HG02610 (cell line): ENCODE data around the gene SDK1.
A peak's percentile ranks its signal among the peaks of the same experiment; 100 is the strongest.
"Not testable (repeated sequence)": the region's sequence is repeated elsewhere in the genome, so short reads cannot be mapped to it uniquely, and the experiment has no call there.

Source experiments
- ATAC-seq: cut with Tn5 transposase; IDR thresholded peaks from one replicate; pipeline ENCODE4 v1.9.1; 2021; ENCODE audit warnings: mild to moderate bottlenecking, moderate library complexity; ENCODE audit not compliant: unreplicated experiment

SDK1 gene

DNA sequence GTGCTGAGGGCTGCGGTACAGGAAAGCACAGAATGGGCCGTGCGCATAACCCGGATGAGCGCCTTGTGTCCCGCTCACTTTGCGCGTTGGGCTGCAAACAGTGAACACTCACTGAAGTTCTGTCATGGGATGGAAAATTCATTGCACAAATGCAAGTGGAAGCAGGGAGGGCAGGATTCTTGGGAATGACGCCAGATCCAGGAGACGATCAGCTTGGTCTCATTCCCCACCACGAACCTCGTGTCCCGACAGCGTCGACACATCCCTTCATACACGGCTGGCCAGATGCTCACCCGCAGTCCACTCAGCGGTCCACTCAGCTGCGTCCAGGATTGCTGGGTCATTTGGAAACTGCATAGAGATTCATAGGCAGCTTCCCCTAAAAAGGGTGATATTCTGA, 607.1 kb downstream of the SDK1 start:
- no peak for ATAC-seq

DNA sequence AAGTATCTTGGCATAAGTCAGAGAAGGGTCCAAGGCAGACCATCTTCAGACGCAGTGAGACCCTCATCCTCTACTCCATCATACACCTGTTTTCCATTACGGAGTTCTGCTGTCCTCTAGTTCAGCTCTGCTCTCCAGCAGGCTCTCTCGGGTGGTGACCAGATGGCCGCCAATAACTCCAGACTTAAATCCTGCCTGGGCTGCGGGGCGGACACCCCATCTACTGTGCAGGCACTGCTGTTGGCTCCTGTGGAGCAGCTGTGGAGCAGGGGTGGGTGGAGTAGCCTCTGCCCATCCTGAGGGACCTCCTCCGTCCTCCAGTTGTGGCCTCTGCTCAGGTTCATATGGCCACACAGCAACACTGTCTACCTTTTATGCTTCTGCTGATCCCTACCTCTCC, 608.1 kb downstream of the SDK1 start:
- no peak for ATAC-seq

DNA sequence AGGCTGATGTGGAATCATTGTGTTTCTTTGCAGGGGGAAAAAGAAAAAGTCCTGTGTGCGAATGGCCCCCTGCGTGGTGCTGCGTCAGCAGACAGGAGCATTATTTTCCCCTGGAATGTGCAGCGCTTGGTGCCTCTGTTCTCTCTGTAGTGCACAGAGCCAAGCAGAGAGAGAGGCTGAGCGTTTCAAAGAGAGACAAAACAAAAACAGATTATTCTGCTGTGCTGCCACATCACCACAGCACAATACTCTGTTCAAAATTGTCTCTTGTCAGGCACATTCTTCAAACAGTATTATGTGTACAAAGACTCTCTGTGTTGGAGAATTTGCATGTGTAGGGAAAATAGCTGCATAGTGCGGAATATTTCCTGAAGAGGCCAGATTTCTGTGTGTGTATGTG, 609.0 kb downstream of the SDK1 start:
- ATAC-seq = no peak

DNA sequence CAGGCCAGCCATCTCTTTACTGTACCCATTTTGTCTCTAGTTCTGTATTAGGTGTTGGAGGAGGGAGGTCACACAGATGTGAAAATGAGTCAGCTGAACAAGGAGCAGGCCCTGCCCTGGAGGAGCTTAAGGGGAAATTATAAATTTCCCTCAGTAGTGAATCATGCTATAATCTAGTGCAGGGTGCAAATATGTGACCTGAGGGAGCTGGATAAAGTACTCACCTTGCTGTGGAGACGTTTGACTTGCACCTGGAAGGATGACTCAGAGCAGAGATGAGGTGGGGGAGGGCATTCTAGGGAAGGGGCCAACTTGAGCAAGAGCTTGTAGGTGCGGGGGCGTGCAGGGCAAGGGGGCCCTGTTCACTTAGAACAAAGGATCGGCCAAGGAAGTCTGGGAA, 610.6 kb downstream of the SDK1 start:
- no peak for ATAC-seq

DNA sequence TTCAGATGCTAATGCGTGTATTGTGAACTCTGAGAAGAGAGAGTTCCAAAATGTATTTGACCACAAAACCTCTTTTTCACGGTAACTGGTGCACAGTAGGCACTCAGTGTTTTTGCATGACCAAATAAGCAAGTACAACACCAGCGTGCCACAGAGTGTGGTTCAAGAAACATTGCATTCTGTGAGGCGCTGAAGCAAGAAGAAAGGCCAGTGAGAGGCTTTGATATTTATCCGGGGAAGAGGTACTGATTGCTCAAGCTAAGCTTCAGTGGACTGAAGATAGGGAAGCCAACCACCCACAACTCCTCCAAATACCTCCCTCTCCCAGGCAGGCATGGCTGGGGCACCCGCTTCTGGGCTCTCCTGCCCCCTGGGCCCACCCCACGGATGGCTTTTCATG, 611.2 kb downstream of the SDK1 start:
- no peak for ATAC-seq

DNA sequence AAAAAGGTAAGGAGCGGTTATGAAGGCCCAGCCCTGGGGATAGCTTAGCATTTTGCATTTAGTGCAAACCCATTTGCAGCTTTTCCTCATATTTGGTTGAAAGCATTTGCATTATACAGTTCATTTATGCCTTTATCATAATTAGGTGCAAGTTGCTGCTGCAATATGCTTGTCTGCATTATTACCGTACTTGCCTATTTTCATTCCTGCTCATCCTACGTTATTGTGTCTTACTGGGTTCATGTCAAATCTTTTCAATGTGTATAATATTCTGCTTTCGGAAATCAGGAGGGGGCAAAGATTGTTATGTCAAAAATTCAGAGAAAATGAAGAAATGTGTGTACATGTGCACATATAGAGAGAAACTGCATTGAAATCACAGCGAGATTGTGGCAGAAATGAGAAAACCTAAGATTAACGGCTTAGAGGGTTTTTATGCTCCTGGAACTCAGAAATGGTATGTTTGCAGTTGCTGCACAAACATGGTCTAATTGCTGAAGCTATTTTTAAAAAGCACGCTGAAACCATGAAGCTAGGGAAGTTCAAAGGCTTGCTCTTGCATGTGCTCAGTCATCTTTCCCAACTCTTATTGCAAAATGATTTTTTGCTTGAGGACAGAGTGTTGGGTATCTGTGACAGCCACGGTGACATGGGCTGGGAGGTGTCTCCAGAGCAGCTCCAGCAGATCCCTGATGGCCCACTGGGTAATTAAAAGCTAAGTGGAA, 613.2 kb downstream of the SDK1 start:
- ATAC-seq = no peak

DNA sequence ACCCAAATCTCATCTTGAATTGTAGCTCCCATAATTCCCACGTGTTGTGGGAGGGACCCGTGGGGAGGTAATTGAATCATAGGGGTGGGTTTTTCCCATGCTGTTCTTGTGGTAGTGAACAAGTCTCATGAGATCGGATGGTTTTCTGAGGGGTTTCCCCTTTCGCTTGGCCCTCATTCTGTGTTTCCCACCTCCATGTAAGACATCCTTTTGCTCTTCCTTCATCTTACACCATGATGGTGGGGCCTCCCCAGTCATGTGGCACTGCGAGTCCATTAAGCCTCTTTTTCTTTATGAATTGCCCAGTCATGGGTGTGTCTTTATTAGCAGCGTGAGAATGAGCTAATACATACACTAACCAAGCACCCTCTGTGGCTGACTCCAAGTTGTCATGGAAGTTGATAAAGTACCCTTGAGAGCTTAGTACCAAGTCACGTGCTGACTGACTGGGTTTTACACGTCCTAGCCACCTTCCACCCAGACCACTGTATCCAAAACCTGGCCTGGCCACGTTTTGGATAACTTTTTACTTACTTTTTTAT, 614.4 kb downstream of the SDK1 start:
- peak; percentile 60 for ATAC-seq

DNA sequence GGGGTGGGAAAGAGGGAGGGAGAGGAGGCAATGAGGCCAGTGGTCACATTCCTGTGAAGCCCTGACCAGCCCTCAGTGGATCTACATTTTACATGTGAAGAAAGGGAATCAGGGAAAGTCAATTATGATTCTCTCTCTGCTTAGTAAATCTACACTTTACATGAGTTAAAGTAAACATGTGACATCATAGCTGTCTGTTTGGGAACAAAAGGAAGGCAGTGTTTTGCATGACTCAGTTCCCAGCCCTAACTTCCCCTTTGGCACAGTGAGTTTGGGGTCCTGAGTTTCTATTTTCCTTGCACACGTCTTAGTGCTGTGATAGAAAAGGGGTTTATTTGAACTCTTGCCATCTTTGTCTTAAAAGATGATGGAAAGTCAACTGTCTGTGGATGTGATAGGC, 615.1 kb downstream of the SDK1 start:
- ATAC-seq = no peak

DNA sequence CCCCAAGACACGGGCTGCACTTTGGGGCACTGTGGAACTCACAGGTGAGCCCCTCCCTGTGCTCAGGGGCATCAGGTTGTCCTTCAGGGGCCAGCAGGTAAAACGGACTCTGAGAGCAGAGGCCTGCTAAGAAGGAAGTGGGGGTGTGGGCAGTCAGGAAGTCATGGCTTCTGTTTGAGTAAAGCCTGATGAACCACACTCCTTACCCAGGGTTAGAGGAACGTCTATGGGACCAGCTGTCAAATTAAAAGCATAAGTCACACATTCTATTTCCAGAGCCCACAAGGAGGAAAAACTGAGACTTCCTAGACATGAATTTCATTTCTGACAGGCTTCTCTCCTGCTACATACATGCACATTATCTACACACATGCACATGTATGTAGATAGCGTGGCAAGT, 616.4 kb downstream of the SDK1 start:
- no peak for ATAC-seq

DNA sequence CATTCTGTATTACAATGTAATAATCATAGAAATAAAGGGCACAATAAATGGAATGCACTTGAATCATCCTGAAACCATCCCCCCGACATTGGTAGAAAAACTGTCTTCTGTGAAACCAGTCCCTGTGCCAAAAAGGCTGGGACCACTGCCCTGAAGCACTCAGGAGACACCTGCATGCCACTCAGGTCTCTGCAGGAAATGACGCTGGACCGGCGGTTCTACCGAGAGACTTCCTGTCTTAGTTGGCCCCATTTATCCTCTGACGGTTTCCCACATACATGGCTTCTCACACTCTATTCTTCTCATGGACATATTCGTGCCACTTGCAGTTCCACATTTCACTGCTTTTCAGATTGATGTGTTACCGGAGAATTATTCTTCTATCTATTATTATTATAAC, 617.5 kb downstream of the SDK1 start:
- ATAC-seq = no peak

DNA sequence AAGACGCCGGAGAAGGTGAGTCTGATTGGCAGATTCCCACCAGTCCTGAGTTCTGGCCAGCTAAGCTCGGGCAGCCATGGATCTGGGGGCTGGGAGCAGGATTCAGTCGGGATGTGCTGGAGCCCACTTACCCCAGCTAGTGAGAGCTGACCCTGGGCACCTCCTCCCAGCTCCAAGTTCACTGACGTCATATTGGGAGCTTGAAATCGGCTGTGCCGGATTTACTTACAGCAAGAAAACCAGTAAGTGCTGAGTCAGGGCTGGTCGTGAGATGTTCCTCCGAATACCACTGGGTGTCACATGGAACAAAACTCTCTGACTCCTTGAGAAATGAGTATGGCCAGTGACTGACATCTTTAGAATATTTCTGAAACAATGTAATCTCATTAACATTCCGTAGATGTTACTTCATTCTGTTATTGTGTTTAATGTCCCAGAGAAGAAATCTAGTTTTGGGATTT, 621.2 kb downstream of the SDK1 start:
- no peak for ATAC-seq

DNA sequence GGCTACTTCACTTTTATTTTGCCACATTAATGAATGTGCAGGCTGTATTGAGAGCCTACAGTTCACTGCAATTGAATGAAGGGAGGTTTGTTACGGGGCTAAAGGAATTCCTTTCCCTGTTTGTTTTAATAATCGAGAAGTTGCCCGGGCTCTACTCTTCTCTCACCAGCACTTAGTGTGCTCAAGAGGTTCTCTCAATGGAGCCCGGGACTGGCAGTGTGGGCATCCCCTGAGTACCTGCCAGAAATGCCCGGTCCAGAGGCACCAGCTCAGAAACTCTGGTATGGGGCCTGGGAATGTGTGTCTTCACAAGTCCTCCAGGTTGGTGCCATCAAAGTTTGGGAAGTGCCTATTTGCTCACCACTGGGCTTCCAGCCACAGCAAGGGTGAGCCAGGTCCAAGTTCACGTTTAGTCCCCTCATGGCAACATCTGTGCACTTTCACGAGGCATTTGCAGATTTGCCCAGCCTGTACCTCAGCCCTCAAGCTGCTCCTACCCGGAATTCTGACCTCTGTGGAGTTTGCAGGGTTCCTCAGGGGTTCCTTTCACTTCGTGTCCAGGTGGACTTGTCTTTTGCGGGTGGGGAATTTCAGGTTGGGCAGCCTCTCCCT, 622.4 kb downstream of the SDK1 start:
- no peak for ATAC-seq

DNA sequence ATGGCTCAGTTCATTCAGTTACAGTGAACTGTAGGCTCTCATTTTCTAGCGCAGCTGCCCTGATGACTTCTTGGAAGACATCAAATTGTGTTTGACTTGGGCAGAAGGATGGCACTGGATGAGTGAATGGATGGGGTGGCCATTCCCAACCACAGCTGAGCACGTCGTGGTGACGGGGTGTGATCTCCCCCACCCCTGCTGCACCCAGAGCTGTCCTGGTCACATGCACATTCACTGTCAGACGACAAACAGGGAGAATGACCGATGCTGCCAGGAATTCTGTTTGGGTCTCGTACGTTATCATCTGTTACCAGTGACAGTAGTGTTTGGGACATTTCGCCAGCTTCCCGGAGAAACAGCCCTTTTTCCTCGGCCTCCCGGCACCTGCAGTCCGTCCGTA, 623.2 kb downstream of the SDK1 start:
- ATAC-seq = no peak

DNA sequence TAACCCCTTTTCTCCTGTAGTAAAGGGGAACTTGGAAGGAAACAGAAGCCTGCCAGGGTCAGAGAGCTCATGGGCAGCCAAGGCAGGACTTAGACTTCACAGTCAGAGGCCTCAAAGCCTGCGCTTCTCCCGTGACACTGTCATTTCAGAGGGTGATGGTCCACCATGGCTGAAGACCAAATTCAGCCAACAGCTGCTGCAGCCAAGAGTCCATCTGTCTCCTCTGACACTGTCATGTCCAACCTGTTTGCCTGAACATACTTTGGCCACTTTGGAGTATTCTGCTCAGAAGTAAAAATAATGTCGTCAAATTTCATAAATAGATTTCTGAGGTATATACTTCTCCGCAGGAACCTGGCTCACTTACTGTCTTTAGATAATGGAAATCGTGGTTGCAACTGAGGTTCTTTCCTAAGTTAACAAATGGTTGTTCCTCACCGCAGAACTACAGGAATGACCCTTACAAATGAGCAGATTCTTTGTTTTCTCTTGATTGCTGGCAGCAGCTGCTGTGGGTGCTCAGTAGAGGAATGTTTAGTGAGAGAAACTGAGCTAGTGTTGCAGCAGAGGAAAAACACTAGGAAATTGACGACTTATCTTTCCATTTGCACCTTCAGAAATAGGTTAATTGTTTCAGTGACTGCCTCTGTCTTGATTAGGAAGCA, 626.5 kb downstream of the SDK1 start:
- no peak for ATAC-seq

DNA sequence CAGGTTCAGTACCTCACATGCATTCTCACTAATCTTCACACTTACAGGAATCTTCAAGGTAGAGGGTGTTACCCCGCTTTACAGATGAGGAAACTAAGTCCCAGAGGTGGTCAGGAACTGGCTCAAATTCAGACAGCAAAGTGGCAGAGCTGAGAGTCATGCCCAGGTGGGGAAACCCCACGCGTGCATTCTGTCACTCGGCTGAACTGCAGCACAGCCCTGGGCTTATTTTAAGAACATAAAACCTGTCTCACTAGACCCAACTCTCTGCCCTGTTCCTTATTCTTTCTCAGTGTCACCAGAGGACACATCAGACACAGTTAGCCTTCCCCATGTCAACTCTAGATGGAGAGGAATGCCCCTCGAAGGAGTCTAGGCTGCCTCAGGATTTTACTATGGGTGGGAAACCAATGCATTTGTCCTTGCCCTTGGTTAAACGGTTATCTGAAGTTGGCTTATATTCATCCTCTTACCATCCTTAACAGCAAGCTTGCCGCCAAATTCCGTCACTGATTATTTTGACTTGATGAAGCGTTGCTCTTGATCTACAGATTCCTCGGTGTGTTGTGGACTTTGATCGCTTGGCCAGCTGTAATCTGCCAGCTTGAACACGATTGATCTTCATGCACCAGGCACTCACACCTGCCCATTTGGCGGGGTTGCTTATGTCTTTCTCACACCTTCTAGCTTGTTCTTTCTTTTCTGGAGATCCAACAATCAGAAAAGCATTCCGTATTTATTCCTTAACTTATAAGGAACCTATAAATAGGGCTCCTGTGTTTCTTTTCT, 627.9 kb downstream of the SDK1 start:
- ATAC-seq = no peak

DNA sequence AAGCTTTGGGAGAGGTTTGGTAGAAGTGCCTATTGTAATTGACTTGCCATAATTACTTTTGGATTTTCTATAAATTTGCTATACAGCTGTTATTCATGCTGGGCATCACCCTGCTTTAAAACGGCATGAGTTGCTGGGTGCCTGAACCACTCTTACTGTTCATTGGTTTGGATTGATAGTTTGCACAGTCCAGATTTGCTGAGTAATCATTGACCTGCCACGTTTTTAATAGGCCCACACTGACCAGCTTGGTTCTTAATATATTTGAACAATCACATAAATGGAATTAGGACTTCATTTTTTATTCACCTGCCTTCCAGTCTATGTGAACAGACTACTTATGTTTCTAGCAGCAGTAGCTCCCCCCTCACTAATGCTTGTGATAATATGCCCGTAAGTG, 630.8 kb downstream of the SDK1 start:
- no peak for ATAC-seq

DNA sequence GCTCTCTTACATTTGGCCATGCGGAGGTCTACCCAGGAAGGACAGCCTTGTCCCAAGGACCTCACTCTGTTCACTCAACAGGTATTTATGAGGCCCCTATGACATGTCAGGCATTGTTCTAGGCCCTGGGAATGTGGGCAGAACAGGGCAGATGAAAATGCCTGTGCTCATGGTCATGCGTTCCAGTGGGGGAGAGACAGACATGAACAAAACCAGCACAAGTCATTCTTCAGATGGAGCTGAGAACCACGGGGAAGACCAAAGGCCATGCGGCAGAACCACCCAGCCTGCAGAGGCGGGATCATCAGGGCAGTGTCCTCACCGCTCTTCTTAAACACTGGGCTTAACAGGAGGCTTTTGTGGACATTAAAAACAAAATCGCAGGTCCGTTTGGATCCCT, 636.1 kb downstream of the SDK1 start:
- no peak for ATAC-seq

DNA sequence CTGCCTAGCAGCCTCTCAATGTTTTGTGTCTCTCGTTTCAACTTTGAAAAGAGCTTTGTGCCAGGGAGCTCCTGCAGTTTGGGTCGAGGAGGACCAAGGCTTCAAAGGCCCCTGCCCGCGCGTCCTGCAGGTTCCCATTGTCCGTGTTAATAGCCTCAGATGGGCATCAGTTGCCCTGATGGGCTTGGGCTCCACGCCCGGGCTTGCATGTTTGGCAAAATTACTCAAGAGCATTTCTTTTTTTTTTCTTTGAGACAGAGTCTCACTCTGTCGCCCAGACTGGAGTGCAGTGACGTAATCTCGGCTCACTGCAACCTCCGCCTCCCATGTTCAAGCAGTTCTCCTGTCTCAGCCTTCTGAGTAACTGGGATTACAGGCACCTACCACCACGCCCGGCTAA, 636.6 kb downstream of the SDK1 start:
- no peak for ATAC-seq

DNA sequence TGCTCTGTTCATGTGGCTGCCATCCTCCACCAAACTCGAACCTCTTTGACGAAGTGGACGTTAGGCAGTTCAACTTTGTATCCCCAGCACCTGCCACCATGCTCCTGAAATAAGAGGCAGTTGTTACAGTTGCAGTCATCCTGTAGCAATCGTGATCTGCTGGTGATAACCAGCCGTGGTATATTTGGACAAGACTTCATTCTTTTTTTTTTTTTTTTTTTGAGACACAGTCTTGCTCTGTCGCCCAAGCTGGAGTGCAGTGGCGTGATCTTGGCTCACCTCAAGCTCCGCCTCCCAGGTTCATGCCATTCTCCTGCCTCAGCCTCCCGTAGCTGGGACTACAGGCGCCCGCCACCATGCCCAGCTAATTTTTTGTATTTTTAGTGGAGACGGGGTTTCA, 640.7 kb downstream of the SDK1 start:
- not testable (repeated sequence) for ATAC-seq

DNA sequence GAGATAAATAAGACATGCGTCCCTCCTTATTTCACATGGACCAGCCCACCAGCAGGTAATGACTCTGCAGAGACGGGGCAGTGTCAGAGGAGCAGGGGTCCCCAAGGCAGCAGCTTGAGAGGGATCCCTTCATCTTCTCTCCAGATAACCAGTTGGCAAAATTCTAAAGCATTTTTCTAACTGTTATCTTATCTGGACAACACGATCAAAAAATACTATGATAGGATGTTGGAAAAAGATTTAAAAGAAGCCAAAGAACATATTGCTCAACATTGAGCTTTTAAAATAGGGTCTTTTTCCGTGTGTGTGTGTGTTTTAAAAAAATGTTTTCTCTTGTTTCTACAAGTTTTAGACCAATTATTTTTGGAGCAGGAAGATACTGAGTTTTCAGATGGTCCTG, 641.2 kb downstream of the SDK1 start:
- ATAC-seq = no peak
